Right ventricle myocardium superior (tissue), 1 donor: ENCODE data around the gene ENOX1. TPM values are rescaled to one million over a fixed set of nuclear protein-coding genes. Genes with fewer than 3 reads are reported as not detected.
A peak's percentile ranks its signal among the peaks of the same experiment; 100 is the strongest.

Source experiments
- ATAC-seq: fragments of 200-7000 bp; cut with Tn5 transposase; one replicate; pipeline ENCODE4 v1.9.1; 2020; ENCODE audit warnings: mild to moderate bottlenecking; ENCODE audit not compliant: poor library complexity
- DNase-seq: peaks from one replicate; pipeline ENCODE4 v3.0.0-alpha.2; 2020
- intact Hi-C: fragments of 100-400 bp; cut with DNase I; formaldehyde crosslinking; loops from one replicate; pipeline ENCODE4 v1.11.2; 2022
- total RNA-seq: library from RNA; stranded (reverse); fragmentation: NEBNext Ultra II Directional; extraction: Animal tissue kit (Norgen Biotek cat#: 25700); gene quantifications from one replicate; pipeline ENCODE4 v1.2.1, GENCODE V29; 2021
- donor health status: DM: no; HTN: yes; CAD: no; lungs with severe emphysema.

The ENOX1 gene
- total RNA-seq, 1 donor from 2014 or later = 7.5 TPM

DNA sequence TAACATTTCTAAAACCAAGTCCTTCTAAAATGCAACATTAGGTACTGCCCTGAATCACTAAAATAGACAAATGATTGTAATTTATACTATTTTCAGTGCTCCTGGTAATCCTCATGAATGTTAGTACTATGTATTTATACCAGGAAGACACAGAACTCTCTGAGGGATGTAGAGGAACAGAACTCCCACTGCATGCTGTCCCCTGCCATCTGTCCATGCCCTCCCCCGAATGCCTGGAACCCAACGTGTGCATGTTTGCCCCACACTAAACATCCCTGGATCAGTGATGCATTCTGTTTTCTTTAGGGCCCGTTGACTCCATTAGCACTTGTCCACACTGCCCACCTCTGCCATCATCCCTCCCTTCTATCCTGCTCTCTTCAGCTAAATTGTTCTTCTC is 26.5 kb downstream of the ENOX1 start:
- ATAC-seq = no peak
- intact Hi-C loops = no loop called here

GRCh38 chr13:43758834-43759233 is 27.9 kb downstream of the ENOX1 start:
- ATAC-seq = no peak
- DNase-seq = no peak
- intact Hi-C loops = no loop called here

More for the DNA sequence above, 26.5 kb downstream of the ENOX1 start:
- DNase-seq = no peak

DNA sequence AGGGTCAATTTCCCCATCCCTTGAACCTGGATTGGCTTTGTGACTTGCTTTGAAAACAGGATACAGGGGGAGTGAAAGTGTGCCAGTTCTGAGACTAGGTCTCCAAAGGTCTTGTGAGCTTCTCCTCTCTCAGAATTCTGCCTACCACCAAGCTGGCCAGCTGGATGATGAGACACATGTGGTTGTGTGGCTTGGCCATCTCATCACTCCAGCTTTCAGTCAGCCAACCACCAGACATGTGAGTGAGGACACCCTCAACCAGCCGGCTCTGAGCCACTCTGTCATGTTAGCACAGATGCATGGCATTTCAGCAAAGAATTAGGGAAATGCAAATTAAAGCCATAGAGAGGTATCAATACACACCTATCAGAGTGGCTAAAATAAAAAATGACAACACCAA is 29.5 kb downstream of the ENOX1 start:
- ATAC-seq (no peak), DNase-seq (no peak)
- intact Hi-C loops = no loop called here

DNA sequence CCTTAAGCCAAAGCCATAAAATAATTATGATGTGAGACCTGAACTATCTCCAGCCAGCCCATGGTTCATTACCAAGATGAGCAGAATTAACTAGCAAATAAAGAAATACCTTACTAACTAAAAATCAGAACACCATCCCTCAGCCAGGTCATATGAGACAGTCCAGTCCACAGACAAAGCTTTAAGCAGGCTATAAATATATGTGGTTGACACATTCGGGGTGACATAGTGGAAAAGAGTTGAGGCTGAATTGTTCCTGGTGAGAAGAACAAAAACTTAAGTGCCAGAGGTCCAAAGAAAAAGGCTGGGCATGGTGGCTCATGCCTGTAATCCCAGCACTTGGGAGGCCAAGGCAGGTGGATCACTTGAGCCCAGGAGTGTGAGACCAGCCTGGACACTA is 30.9 kb downstream of the ENOX1 start:
- DNase-seq (no peak), ATAC-seq (peak; percentile 60)
- intact Hi-C loops = no loop called here

- ATAC-seq (no peak), DNase-seq (no peak)
- intact Hi-C loops = no loop called here
Observed at GRCh38 chr13:43751624-43752023, 35.1 kb downstream of the ENOX1 start.

DNA sequence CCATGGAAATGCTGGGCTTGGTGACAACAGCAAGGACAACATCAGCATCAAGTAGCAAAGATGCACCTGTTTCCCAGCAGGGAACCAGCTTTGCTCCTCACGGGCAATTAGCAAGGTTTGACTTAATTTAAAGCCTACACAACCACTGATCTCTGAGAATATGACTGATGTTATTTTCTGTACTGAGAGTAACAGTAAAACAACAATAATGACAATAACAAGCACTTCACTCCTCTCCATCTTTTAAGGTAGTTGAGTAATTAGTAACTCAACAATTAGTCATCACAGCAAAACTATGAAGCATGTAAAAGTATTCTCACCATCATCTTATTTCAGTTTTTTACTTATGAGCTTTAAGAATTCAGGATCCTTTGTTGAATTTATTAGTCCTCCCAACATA is 37.3 kb downstream of the ENOX1 start:
- intact Hi-C loops = no loop called here
- ATAC-seq = no peak
- no peak for DNase-seq

DNA sequence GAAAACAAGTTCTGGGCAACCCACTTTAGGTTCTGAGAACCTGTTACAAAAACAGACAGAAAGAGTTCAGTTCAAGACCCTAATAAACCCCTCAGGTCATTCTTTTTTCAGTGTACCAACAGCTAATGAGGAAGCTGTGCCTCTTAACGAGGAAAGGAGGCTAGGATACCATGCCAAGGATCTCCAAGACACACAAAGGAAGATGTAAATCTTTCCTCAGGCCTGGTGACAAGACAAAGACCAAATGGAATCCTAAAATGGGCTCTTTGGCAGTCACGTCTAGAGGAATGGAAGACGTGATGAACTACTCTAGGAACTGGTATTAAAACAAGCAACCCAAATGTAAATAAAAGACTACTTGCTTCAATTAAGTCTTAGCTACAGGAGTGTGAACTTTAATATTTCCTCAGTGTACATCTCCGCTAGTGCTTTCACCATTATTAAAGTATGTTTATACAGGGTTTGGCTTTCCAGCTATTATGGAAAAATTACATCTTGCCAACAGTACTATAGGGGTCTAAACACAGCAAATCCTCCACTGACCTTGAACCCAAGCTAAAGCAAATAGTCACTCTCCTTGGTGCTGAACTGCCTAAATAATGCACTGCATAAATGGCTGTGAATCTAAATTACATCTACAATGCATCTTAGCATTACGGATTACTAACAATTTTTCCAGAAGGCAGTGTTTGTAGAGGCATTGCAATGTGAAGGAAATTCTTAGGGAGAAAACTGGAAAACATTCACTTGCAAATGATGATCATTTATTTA is 42.3 kb downstream of the ENOX1 start:
- intact Hi-C loops = no loop called here
- ATAC-seq = no peak
- no peak for DNase-seq

DNA sequence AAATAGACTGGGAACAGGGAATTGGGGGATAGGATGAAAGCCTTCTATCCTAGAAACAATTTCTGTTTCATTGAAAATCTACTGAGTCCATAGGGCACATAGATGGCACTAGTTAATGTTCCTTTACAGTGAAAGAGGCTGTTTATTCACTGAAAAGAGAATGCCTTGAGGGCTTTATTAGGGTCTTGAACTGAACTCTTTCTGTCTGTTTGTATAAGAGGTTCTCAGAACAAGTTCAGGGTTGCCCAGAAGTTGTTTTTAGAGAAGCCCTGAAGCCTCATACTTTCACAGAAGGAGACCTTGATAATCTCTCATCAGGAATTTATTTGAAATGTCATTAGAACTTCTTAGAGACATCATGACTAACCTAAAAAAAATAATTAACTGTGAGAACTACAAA is 43.9 kb downstream of the ENOX1 start:
- intact Hi-C loops = no loop called here
- ATAC-seq = no peak
- DNase-seq = no peak

DNA sequence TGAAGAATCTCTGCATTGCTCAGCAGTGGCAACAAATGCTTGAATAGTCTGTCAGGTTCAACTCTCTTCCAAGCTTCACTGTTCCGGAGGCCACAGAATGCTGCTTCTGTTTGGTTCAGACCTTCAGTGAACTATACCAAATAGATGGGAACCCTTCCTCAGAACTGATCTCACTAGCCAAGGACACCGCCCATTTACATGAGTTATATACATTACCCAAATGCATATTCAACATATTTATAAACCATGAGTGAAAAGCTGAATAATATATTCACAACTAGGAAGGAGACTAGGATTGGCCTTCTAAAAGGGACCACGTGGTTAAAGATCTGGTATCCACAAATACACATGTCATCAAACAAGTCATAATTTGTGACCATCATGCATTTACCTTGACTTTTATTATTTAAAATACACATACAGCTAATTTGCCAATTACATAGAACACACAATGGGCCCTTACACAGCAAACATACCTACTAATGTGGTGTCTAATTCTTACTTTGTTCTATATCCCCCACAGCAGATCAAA is 49.3 kb downstream of the ENOX1 start:
- intact Hi-C loops = no loop called here
- ATAC-seq = no peak
- no peak for DNase-seq

DNA sequence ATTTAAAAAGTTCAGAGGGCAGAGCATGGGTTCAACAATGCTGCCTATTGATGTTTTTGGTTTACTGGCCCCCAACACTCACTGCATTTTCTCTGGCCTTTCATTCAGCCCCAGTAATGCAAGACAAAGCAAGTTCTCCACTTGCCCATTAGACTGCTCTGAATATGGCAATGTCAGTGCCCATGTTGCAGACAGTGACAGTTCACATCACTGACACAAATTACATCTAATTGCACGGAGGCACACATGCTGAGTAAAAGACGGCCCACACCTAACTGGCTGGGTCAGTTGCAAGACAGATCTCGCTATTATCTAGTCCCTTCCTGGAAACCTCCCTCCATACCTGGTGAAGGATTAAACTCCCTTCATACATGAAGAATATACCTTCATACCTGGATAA is 54.0 kb downstream of the ENOX1 start:
- ATAC-seq (no peak), DNase-seq (no peak)
- intact Hi-C loops = no loop called here

DNA sequence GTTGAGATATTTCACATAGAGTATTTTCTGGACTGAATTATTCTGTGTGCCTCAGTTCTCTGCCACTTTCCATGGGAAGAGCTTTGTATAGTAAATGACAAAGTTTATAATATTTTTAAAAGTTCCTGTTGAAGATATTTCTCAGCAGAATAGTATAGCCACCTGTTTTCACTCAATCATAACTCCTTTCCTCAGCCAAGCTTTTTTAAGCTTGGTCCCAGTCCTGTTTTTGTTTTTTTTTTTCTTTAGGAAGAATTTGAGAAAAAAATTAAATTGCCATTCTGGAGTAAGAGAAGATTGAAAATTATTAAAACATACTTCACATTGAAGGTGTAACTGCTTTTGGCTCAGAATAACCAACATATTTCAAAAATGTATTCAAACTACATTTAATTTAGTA is 55.5 kb downstream of the ENOX1 start:
- ATAC-seq (no peak), DNase-seq (no peak)
- intact Hi-C loops = no loop called here

DNA sequence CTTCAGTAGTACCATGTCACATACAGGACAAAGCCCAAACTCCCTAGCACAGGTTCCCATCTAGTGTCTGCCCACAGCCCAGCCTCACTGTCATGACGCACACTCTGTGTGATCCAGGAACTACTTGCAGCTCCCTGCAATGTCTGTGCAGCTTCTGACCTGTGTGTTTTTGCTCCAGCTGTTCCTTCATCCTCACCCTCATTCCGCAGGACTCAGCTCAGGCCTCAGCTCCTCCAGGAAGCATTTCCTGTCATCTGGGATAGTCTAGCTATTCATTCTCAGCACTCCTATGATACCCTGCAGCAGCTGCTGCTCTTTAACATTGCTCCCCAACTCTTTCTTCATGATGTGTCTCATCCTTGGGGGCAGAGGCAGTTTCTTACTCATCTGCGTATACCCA is 56.1 kb downstream of the ENOX1 start:
- ATAC-seq = peak; percentile 18
- intact Hi-C loops = no loop called here
- DNase-seq = no peak

- DNase-seq (no peak), ATAC-seq (peak; percentile 49)
- intact Hi-C loops = no loop called here
Observed at GRCh38 chr13:43728421-43728820, 58.4 kb downstream of the ENOX1 start.

DNA sequence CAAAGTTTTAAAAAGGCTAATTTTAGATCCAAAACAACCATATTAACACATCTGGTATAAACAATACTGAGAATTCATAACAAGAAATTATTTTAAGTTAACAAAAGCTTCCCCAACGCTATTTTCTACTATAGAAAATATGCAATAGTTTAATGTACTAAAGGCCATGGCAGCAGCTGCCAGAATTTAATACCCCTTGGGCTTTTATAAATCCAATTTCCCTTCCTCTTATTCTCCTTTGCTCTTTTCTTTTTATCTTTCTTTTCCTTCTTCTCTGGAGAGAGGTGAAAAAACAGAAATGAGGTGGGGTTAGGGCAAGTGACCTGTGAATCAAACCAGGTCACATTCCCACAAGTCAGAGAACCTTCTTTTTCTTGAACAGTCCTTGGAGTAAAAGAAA is 58.9 kb downstream of the ENOX1 start:
- no peak for DNase-seq
- intact Hi-C loops = no loop called here
- ATAC-seq = no peak

DNA sequence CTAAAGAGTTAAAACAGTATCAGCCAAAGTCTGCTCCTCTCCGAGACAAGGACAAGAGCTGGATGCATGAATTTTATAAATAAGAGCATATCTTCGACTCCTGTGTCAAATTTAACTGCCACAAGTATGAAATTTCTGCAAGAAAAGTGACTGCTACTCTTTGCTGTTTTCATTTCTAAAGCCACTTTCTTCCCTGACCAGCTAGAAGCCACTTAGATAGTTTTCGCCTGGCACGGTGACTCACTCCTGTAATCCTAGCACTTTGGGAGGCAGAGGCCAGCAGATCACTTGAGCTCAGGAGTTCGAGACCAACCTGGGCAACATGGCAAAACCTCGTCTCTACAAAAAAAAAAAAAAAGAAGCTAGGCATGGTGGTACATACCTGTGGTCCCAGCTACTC is 61.3 kb downstream of the ENOX1 start:
- DNase-seq (no peak), ATAC-seq (no peak)
- intact Hi-C loops = no loop called here

GRCh38 chr13:43720780-43721397 is 65.9 kb downstream of the ENOX1 start:
- ATAC-seq (no peak), DNase-seq (no peak)
- intact Hi-C loops = no loop called here

- ATAC-seq = peak; percentile 74
- no peak for DNase-seq
- intact Hi-C loops = no loop called here
Observed at GRCh38 chr13:43698758-43699157, 88.0 kb downstream of the ENOX1 start.

DNA sequence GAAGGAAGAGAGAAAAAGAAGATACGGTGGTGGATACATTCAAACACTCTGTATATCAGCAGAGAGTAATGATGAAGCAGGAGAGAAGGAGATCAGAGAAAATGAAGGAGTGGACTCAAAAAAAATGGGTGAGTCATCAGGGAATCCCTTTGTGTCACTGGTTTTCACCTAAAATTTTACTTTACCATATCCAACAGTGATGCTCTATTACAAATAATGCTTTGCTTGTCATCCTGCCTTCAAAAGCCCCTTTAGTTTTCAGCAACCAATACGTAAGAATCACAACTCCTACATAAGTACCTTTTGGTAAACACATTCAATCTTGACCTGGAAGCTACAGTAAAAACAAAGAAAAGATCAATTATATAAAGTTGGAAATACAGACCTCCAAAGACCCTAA is 88.8 kb downstream of the ENOX1 start:
- intact Hi-C loops = no loop called here
- ATAC-seq = no peak
- DNase-seq = no peak

- DNase-seq (no peak), ATAC-seq (peak; percentile 52)
- intact Hi-C loops = no loop called here
Observed at GRCh38 chr13:43697323-43697722, 89.4 kb downstream of the ENOX1 start.

- ATAC-seq (no peak), DNase-seq (no peak)
- intact Hi-C loops = no loop called here
Observed at GRCh38 chr13:43694146-43694664, 92.6 kb downstream of the ENOX1 start.
